B cell (primary cell): ENCODE measurements around the gene CFAP61. TPM values are rescaled to one million over a fixed set of nuclear protein-coding genes. Genes with fewer than 3 reads are reported as not detected.

Experiments
- ATAC-seq: fragments of 200-7000 bp; cut with Tn5 transposase; one replicate; pipeline ENCODE4 v1.10.0; 2021; ENCODE audit warnings: low read depth, mild to moderate bottlenecking, moderate number of reproducible peaks, moderate library complexity
- CTCF ChIA-PET: fragments of 350-600 bp; sonication (Branson Sonifier 250); formaldehyde crosslinking; loops from one replicate; lab custom pipeline; 2021; ENCODE audit warnings: antibody characterized with exemption, inconsistent platforms; lab: Charles Lee
- POLR2A ChIA-PET: fragments of 350-600 bp; sonication (Branson Sonifier 250); formaldehyde crosslinking; loops from one replicate; lab custom pipeline; 2021; ENCODE audit warnings: antibody characterized with exemption; lab: Charles Lee
- DNase-seq: peaks from one replicate; pipeline ENCODE4 v3.0.0; 2013
- H2AFZ ChIP-seq: 2 replicates; pipeline ENCODE4 v1.6.1; 2012; ENCODE audit warnings: mild to moderate bottlenecking, low read depth, low read length; ENCODE audit not compliant: insufficient read depth, poor library complexity, severe bottlenecking
- H3K27ac ChIP-seq, 2 donors: 1 replicate in 1 of 2; 2 replicates in 1 of 2; pipeline ENCODE4 v1.5.1; 2012 to 2013; ENCODE audit warnings: low read length in 2 of 2, mild to moderate bottlenecking in 2 of 2, moderate library complexity in 1 of 2
- H3K27me3 ChIP-seq, 4 experiments: fragments of 200-600 bp in 1 of 4; sonication (generic) in 1 of 4; replicated peaks in 1 of 4; 1 replicate in 2 of 4; 2 replicates in 2 of 4; pipeline versions ENCODE4 v1.6.1 to v1.7.0; 2013 to 2016; ENCODE audit warnings: low read length in 3 of 4, mild to moderate bottlenecking in 2 of 4, mixed read lengths in 1 of 4, moderate library complexity in 1 of 4; ENCODE audit not compliant: insufficient read depth in 4 of 4, control insufficient read depth in 3 of 4; ENCODE audit errors: control extremely low read depth in 1 of 4
- H3K36me3 ChIP-seq, 2 experiments: replicated peaks in 1 of 2; 1 replicate in 1 of 2; 2 replicates in 1 of 2; pipeline versions ENCODE4 v1.6.1 to v1.7.1; 2013; ENCODE audit warnings: low read length in 1 of 2; ENCODE audit not compliant: insufficient read depth in 2 of 2, control insufficient read depth in 1 of 2; ENCODE audit errors: control extremely low read depth in 1 of 2, extremely low read depth in 1 of 2
- H3K4me1 ChIP-seq, 2 donors: fragments of 200-600 bp in 1 of 2; sonication (generic) in 1 of 2; 1 replicate in 1 of 2; 2 replicates in 1 of 2; pipeline versions ENCODE4 v1.5.1 to v1.6.1; 2013 to 2017; ENCODE audit warnings: low read length in 2 of 2; ENCODE audit not compliant: control insufficient read depth in 2 of 2, insufficient read depth in 2 of 2
- H3K4me2 ChIP-seq: replicated peaks from 2 replicates; pipeline ENCODE3; 2012; ENCODE audit warnings: mild to moderate bottlenecking, low read depth, low read length; ENCODE audit not compliant: poor library complexity, severe bottlenecking
- H3K4me3 ChIP-seq, 5 experiments: fragments of 200-600 bp in 1 of 5; sonication (generic) in 1 of 5; 1 replicate in 3 of 5; 2 replicates in 2 of 5; pipeline versions ENCODE4 v1.5.1 to v1.7.0; 2011 to 2016; ENCODE audit warnings: low read length in 4 of 5, mild to moderate bottlenecking in 4 of 5, low read depth in 2 of 5, control low read depth in 1 of 5, moderate library complexity in 1 of 5; ENCODE audit not compliant: insufficient read depth in 1 of 5; ENCODE audit errors: control extremely low read depth in 1 of 5, extremely low read depth in 1 of 5
- H3K79me2 ChIP-seq: fragments of 200-600 bp; sonication (generic); one replicate; pipeline ENCODE4 v1.6.0; 2016; ENCODE audit warnings: low read length; ENCODE audit not compliant: control insufficient read depth, insufficient read depth
- H3K9ac ChIP-seq: fragments of 200-600 bp; sonication (generic); 2 replicates; pipeline ENCODE4 v1.6.1; 2017; ENCODE audit warnings: mild to moderate bottlenecking, low read length, moderate library complexity
- H3K9me3 ChIP-seq, 3 donors: one replicate each; pipeline versions ENCODE4 v1.6.1 to v1.7.1; 2013; ENCODE audit warnings: low read length in 2 of 3; ENCODE audit not compliant: control insufficient read depth in 2 of 3, insufficient read depth in 1 of 3; ENCODE audit errors: control extremely low read depth in 1 of 3
- H4K20me1 ChIP-seq: 2 replicates; pipeline ENCODE4 v1.6.0; 2012; ENCODE audit warnings: mild to moderate bottlenecking, low read length; ENCODE audit not compliant: insufficient read depth, control insufficient read depth, poor library complexity, severe bottlenecking
- H3K27ac Mint-ChIP-seq: one replicate; pipeline ENCODE4 v1.8.0; 2021; ENCODE audit warnings: mixed read lengths
- H3K27me3 Mint-ChIP-seq: one replicate; pipeline ENCODE4 v1.8.0; 2021; ENCODE audit warnings: mixed read lengths
- H3K4me1 Mint-ChIP-seq: one replicate; pipeline ENCODE4 v1.8.0; 2021; ENCODE audit warnings: mixed read lengths
- H3K4me3 Mint-ChIP-seq: one replicate; pipeline ENCODE4 v1.8.0; 2021; ENCODE audit warnings: mixed read lengths
- H3K9me3 Mint-ChIP-seq: one replicate; pipeline ENCODE4 v1.8.0; 2022; ENCODE audit warnings: mixed read lengths; ENCODE audit not compliant: insufficient read depth
- CTCF ChIP-seq: fragments of 200-600 bp; IDR thresholded peaks from one replicate; pipeline ENCODE4 v1.8.0; 2022; ENCODE audit warnings: antibody characterized with exemption, mild to moderate bottlenecking
- EZH2 ChIP-seq: IDR thresholded peaks from 2 replicates; pipeline ENCODE4 v1.6.1; 2012; ENCODE audit warnings: borderline replicate concordance, low read depth, mild to moderate bottlenecking, moderate library complexity, low read length; ENCODE audit not compliant: insufficient read depth, poor library complexity, severe bottlenecking
- WGBS: methylation state at CpG from one replicate; pipeline ENCODE4 v1.1.5; 2013; ENCODE audit warnings: missing lambda C conversion rate; ENCODE audit not compliant: insufficient coverage; 5-methylcytosine and 5-hydroxymethylcytosine counted together
- intact Hi-C: fragments of 100-400 bp; cut with micrococcal nuclease; formaldehyde crosslinking; loops from one replicate; pipeline ENCODE4 v1.10.0; 2022
- polyA plus RNA-seq: library from polyadenylated mRNA; depleted of rRNA; stranded (reverse); fragments of >200 nt; gene quantifications from 2 replicates; pipeline ENCODE4 v1.2.3, GENCODE V29; 2012
- total RNA-seq, 2 donors: library from RNA; stranded (reverse); fragments of 120-200 nt in 1 of 2; gene quantifications; 1 replicate in 1 of 2; 2 replicates in 1 of 2; pipeline versions ENCODE4 v1.2.3 to v1.2.4, GENCODE V29; 2013 to 2022

The CFAP61 gene
- total and polyA plus RNA-seq, 2 donors (not counting 1 experiment from before 2014, with no cell fraction given), result not detected

- Histone ChIP-seq H3K27ac (no peak overlapping the region), H3K36me3 (no peaks in the 10 kb centered on the region), H4K20me1 (no peaks in the 10 kb centered on the region), H2AFZ (no peak overlapping the region), H3K4me1 (peaks cover 4 to 7% of the 10 kb centered on the region in 2 donors), H3K9ac (no peak overlapping the region), H3K4me3 (no peak overlapping the region), H3K4me2 (no peak overlapping the region), H3K27me3 (peaks cover 0 to 7% (median 1%) of the 10 kb centered on the region in 4 experiments), H3K79me2 (no peaks in the 10 kb centered on the region), H3K9me3 (no peaks in the 10 kb centered on the region)
- TF ChIP-seq EZH2, result no peak
- no peak for TF ChIP-seq CTCF
- peaks cover 10% of the 10 kb centered on the region for H3K27me3 Mint-ChIP-seq
- no peak for ATAC-seq
- H3K4me3 Mint-ChIP-seq, result no peak overlapping the region
- no peak overlapping the region for H3K27ac Mint-ChIP-seq
- intact Hi-C loops, result no loop called here
- WGBS, result 94% methylated on average over 2 of the region's 2 CpGs
- no peak for DNase-seq
- ChIA-PET POLR2A (no interaction called here), CTCF (no interaction called here)
- H3K9me3 Mint-ChIP-seq, result no peaks in the 10 kb centered on the region
- H3K4me1 Mint-ChIP-seq, result peaks cover 9% of the 10 kb centered on the region
Observed at GRCh38 chr20:20265210-20265609, 212.9 kb downstream of the CFAP61 start.

- Mint-ChIP-seq H3K4me1 (peaks cover 1% of the 10 kb centered on the region), H3K9me3 (no peaks in the 10 kb centered on the region), H3K4me3 (no peak overlapping the region), H3K27ac (no peak overlapping the region), H3K27me3 (peaks cover 10% of the 10 kb centered on the region)
- no peak overlapping the region for H3K4me3 ChIP-seq
- no peaks in the 10 kb centered on the region for H3K79me2 ChIP-seq
- no peak overlapping the region for H3K9ac ChIP-seq
- no peak overlapping the region for H3K4me2 ChIP-seq
- H4K20me1 ChIP-seq, result no peaks in the 10 kb centered on the region
- ChIA-PET CTCF (no interaction called here), POLR2A (no interaction called here)
- TF ChIP-seq CTCF, result no peak
- no peak for TF ChIP-seq EZH2
- no peak for ATAC-seq
- H3K36me3 ChIP-seq, result no peaks in the 10 kb centered on the region
- peaks cover 0 to 1% of the 10 kb centered on the region in 2 donors for H3K4me1 ChIP-seq
- H3K27ac ChIP-seq, result no peak overlapping the region
- H2AFZ ChIP-seq, result no peak overlapping the region
- peaks cover 0 to 7% (median 1%) of the 10 kb centered on the region in 4 experiments for H3K27me3 ChIP-seq
- no peaks in the 10 kb centered on the region for H3K9me3 ChIP-seq
- 90% methylated on average over 2 of the region's 4 CpGs for WGBS
- intact Hi-C loops, result no loop called here
- DNase-seq, result no peak
Observed at GRCh38 chr20:20266552-20266951, 214.2 kb downstream of the CFAP61 start.
